HepG2 (cell line): ENCODE measurements around the gene TMC8. TPM values are rescaled to one million over a fixed set of nuclear protein-coding genes. Genes with fewer than 3 reads are reported as not detected.

Source experiments
- AHDC1 ChIP-seq: sonication (generic); formaldehyde crosslinking; IDR thresholded peaks from 2 replicates; pipeline ENCODE4 v1.5.1; 2020; ENCODE audit warnings: mild to moderate bottlenecking, missing genetic modification reagents, borderline replicate concordance
- CREBL2 ChIP-seq: sonication (generic); formaldehyde crosslinking; IDR thresholded peaks from 2 replicates; pipeline ENCODE4 v1.8.1; 2023; ENCODE audit warnings: missing genetic modification reagents, mild to moderate bottlenecking, borderline replicate concordance
- DPF2 ChIP-seq: sonication (generic); formaldehyde crosslinking; IDR thresholded peaks from 2 replicates; pipeline ENCODE4 v1.4.0; 2020; ENCODE audit warnings: mild to moderate bottlenecking, low read depth, missing genetic modification reagents, borderline replicate concordance
- EZH2 ChIP-seq: conservative IDR thresholded peaks from 2 replicates; pipeline ENCODE4 v1.6.1; 2012; ENCODE audit warnings: mild to moderate bottlenecking, low read depth, low read length, moderate library complexity
- KLF12 ChIP-seq: sonication (generic); formaldehyde crosslinking; IDR thresholded peaks from 2 replicates; pipeline ENCODE4 v1.4.0; 2020; ENCODE audit warnings: missing genetic modification reagents, borderline replicate concordance
- KLF16 ChIP-seq, 2 experiments: sonication (generic) in 1 of 2; formaldehyde crosslinking in 1 of 2; IDR thresholded peaks; 2 replicates each; pipeline versions ENCODE4 v1.6.1 to v1.8.0; 2016 to 2023; ENCODE audit warnings: missing genetic modification reagents in 2 of 2, missing compliant biosample characterization in 1 of 2
- KLF9 ChIP-seq: IDR thresholded peaks from 2 replicates; pipeline ENCODE4 v1.6.1; 2016; ENCODE audit warnings: low read depth
- MED8 ChIP-seq: sonication (generic); formaldehyde crosslinking; IDR thresholded peaks from 2 replicates; pipeline ENCODE4 v1.8.1; 2023; ENCODE audit warnings: mild to moderate bottlenecking, missing genetic modification reagents; ENCODE audit not compliant: insufficient replicate concordance
- NCOR1 ChIP-seq: fragments of 200-600 bp; sonication (generic); IDR thresholded peaks from 2 replicates; pipeline ENCODE4 v1.7.0; 2017; ENCODE audit warnings: antibody characterized with exemption, low read length, borderline replicate concordance
- POGZ ChIP-seq: sonication (generic); formaldehyde crosslinking; IDR thresholded peaks from 2 replicates; pipeline ENCODE4 v1.4.0; 2020; ENCODE audit warnings: mild to moderate bottlenecking, missing genetic modification reagents
- SRSF1 ChIP-seq: fragments of 200-400 bp; formaldehyde crosslinking; optimal IDR thresholded peaks from 2 replicates; pipeline ENCODE3; 2017; ENCODE audit warnings: mild to moderate bottlenecking, low read depth, low read length, moderate library complexity
- SRY ChIP-seq: sonication (generic); formaldehyde crosslinking; IDR thresholded peaks from 2 replicates; pipeline ENCODE4 v1.8.0; 2022; ENCODE audit warnings: mild to moderate bottlenecking, missing genetic modification reagents
- TARDBP ChIP-seq: sonication (generic); formaldehyde crosslinking; IDR thresholded peaks from 2 replicates; pipeline ENCODE4 v1.8.0; 2022; ENCODE audit warnings: mild to moderate bottlenecking, missing genetic modification reagents
- TEAD3 ChIP-seq: optimal IDR thresholded peaks from 2 replicates; pipeline ENCODE3; 2016; ENCODE audit warnings: borderline replicate concordance
- ZFX ChIP-seq: sonication (generic); formaldehyde crosslinking; IDR thresholded peaks from 2 replicates; pipeline ENCODE4 v1.4.0; 2020; ENCODE audit warnings: mild to moderate bottlenecking, low read depth, missing genetic modification reagents, moderate library complexity
- ZNF264 ChIP-seq: sonication (generic); formaldehyde crosslinking; IDR thresholded peaks from 2 replicates; pipeline ENCODE4 v1.4.0; 2020; ENCODE audit warnings: missing genetic modification reagents
- ZNF431 ChIP-seq: sonication (generic); formaldehyde crosslinking; IDR thresholded peaks from 2 replicates; pipeline ENCODE4 v1.9.0; 2022; ENCODE audit warnings: missing genetic modification reagents, low read depth, mild to moderate bottlenecking, borderline replicate concordance
- ZNF567 ChIP-seq: sonication (generic); formaldehyde crosslinking; IDR thresholded peaks from 2 replicates; pipeline ENCODE4 v1.8.1; 2023; ENCODE audit warnings: mild to moderate bottlenecking, missing genetic modification reagents, borderline replicate concordance
- ZNF597 ChIP-seq: sonication (generic); formaldehyde crosslinking; IDR thresholded peaks from 2 replicates; pipeline ENCODE4 v1.5.0; 2020; ENCODE audit warnings: missing genetic modification reagents
- ZNF770 ChIP-seq: sonication (generic); formaldehyde crosslinking; IDR thresholded peaks from 2 replicates; pipeline ENCODE4 v1.5.0; 2020; ENCODE audit warnings: mild to moderate bottlenecking, missing genetic modification reagents
- ZSCAN30 ChIP-seq: sonication (generic); formaldehyde crosslinking; IDR thresholded peaks from 2 replicates; pipeline ENCODE4 v1.5.0; 2020; ENCODE audit warnings: mild to moderate bottlenecking, missing genetic modification reagents
- polyA plus RNA-seq, 8 experiments: library from polyadenylated mRNA; depleted of rRNA in 3 of 8; stranded (reverse) in 7 of 8; unstranded in 1 of 8; fragments of >200 nt; fragmentation: Illumina TruSeq in 4 of 8; extraction: Trizol in 4 of 8; gene quantifications; 2 replicates each; pipeline versions ENCODE4 v1.2.1 to v1.2.3, GENCODE V29; 2011 to 2016; ENCODE audit warnings: low read depth in 4 of 8, missing spikeins in 1 of 8, mixed read lengths in 1 of 8; ENCODE audit not compliant: insufficient read depth in 1 of 8
- total RNA-seq, 5 experiments: library from RNA; depleted of rRNA; stranded (reverse); fragments of >200 nt; fragmentation: Illumina TruSeq; extraction: Trizol; gene quantifications; 2 replicates each; pipeline ENCODE4 v1.2.3, GENCODE V29; 2016; ENCODE audit warnings: low read depth in 1 of 5

Gene TMC8
- total and polyA plus RNA-seq, 2 of the 13 experiments (the other 11 are each of a cell fraction or from before 2014, with no cell fraction given) = 0.53 to 7.8 TPM

- TF ChIP-seq AHDC1 (CRISPR knock-in tag) (no peak; the same call in none of the 2 replicates), KLF16 (CRISPR knock-in tag; IDR thresholded peaks at IDR 0.05) (peak in 1 of 2 experiments; percentile 73; a peak in 1 of 4 replicates), ZNF567 (CRISPR knock-in tag) (no peak), TARDBP (peak; percentile 88; the same call in 1 of the 2 replicates), ZFX (CRISPR knock-in tag) (peak; percentile 86), TEAD3 (CRISPR knock-in tag) (peak; percentile 92), CREBL2 (no peak), NCOR1 (peak; percentile 69; the same call in 1 of the 2 replicates), KLF9 (CRISPR knock-in tag) (no peak; the same call in 1 of the 2 replicates), POGZ (0 out of 2 replicates have a peak, but pooled peaks have one; percentile 14), KLF12 (CRISPR knock-in tag) (no peak; the same call in 1 of the 2 replicates), EZH2 (no peak), SRSF1 (peak; percentile 40), ZNF431 (no peak), ZNF597 (CRISPR knock-in tag) (no peak), ZNF770 (CRISPR knock-in tag) (peak; percentile 32; the same call in 1 of the 2 replicates), MED8 (peak; percentile 2), DPF2 (CRISPR knock-in tag) (peak; percentile 69; the same call in 1 of the 2 replicates), SRY (CRISPR knock-in tag) (no peak), ZSCAN30 (CRISPR knock-in tag) (no peak), ZNF264 (CRISPR knock-in tag) (no peak)
Measured at GRCh38 chr17:78127239-78127887, 3.2 kb upstream of the TMC8 start (continued).
